ENCODE results near the gene ASCC1.

ASCC1 gene

GRCh38 chr10:72134785-72135767 is 81.0 kb downstream of the ASCC1 start:
- in situ Hi-C loops (cut with HindIII; ENCODE audit: low sequenced_read_pairs): no loop called here
- no peak for DNase-seq (ENCODE audit: low read depth, low spot score)

DNA sequence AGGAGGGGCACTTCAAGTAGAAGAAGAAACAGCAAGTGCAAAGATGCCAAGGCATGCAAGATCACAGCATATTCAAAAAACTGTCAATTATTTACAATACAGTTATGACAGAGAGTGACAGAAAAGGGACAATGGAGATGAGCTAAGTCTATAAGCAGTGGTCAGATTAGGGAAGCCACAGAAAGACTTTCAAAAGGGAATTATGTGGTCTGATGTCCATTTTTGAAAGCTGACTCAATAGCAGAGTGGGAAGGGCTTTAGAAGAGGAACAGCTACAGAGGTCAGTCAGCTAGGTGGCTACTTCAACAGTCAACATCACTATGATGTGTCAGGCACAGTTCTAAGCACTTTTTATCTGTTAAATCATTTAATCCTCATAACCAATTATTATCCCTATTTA is 82.6 kb downstream of the ASCC1 start:
- in situ Hi-C loops (cut with HindIII; ENCODE audit: low sequenced_read_pairs): no loop called here
- TF ChIP-seq, protein P1, sequence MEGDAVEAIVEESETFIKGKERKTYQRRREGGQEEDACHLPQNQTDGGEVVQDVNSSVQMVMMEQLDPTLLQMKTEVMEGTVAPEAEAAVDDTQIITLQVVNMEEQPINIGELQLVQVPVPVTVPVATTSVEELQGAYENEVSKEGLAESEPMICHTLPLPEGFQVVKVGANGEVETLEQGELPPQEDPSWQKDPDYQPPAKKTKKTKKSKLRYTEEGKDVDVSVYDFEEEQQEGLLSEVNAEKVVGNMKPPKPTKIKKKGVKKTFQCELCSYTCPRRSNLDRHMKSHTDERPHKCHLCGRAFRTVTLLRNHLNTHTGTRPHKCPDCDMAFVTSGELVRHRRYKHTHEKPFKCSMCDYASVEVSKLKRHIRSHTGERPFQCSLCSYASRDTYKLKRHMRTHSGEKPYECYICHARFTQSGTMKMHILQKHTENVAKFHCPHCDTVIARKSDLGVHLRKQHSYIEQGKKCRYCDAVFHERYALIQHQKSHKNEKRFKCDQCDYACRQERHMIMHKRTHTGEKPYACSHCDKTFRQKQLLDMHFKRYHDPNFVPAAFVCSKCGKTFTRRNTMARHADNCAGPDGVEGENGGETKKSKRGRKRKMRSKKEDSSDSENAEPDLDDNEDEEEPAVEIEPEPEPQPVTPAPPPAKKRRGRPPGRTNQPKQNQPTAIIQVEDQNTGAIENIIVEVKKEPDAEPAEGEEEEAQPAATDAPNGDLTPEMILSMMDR (IDR thresholded peaks at IDR 0.05; ENCODE audit: low read depth, low read length): no peak
- DNase-seq (ENCODE audit: low read depth, low spot score): peak; percentile 75
- no peak overlapping the region for H3K4me3 ChIP-seq (ENCODE audit: low read depth, low read length)

More at GRCh38 chr10:72134785-72135767, 81.0 kb downstream of the ASCC1 start:
- TF ChIP-seq, protein P1 (IDR thresholded peaks at IDR 0.05; ENCODE audit: low read depth, low read length): no peak
- no peak overlapping the region for H3K4me3 ChIP-seq (ENCODE audit: low read depth, low read length)

GRCh38 chr10:72132854-72133253 is 83.2 kb downstream of the ASCC1 start:
- in situ Hi-C loops (cut with HindIII; ENCODE audit: low sequenced_read_pairs): no loop called here
- DNase-seq (ENCODE audit: low read depth, low spot score): no peak
- H3K4me3 ChIP-seq (ENCODE audit: low read depth, low read length): no peak overlapping the region
- TF ChIP-seq, protein P1 (IDR thresholded peaks at IDR 0.05; ENCODE audit: low read depth, low read length): no peak

DNA sequence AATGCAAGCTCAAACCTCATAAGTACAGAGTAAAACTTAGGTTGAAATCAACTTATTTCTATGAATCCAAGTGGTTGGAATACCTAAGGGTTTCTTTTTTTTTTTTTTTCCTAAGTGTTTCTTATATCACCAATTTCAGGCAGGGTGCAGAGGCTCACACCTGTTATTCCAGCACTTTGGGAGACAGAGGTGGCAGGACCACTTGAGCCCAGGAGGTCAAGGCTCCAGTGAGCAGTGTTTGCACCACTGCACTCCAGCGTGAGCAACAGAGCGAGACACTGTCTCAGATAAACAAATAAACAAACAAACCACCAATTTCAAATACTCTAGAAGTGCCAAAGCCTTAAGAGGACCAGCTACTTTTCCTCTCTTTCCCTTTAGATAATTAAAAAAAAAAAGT is 88.5 kb downstream of the ASCC1 start:
- TF ChIP-seq, protein P1 (IDR thresholded peaks at IDR 0.05; ENCODE audit: low read depth, low read length): no peak
- no peak for DNase-seq (ENCODE audit: low read depth, low spot score)
- H3K4me3 ChIP-seq (ENCODE audit: low read depth, low read length): no peak overlapping the region
- in situ Hi-C loops (cut with HindIII; ENCODE audit: low sequenced_read_pairs): no loop called here

DNA sequence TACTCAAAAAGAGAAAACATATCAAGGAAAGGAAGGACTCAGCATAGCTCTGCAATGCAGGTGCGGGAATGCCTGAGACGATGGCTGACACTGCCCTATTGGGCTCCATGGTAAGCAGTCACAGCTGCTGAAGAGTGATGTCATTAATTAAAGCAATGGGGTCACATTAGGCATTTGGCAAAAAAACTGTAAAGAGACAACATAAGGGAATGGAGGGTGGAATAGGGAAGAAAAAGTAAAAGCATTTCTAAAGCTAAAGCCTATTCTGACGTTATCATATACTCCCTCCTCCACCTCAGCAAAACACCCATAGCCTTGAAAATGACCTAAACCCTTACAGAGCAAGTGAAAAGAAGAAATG is 89.2 kb downstream of the ASCC1 start:
- in situ Hi-C loops (cut with HindIII; ENCODE audit: low sequenced_read_pairs): no loop called here
- no peak overlapping the region for H3K4me3 ChIP-seq (ENCODE audit: low read depth, low read length)
- no peak for DNase-seq (ENCODE audit: low read depth, low spot score)
- TF ChIP-seq, protein P1 (IDR thresholded peaks at IDR 0.05; ENCODE audit: low read depth, low read length): no peak

- peak; percentile 70 for DNase-seq (ENCODE audit: low read depth, low spot score)
- H3K4me3 ChIP-seq (ENCODE audit: low read depth, low read length): no peak overlapping the region
- TF ChIP-seq, protein P1 (IDR thresholded peaks at IDR 0.05; ENCODE audit: low read depth, low read length): peak; percentile 56
- in situ Hi-C loops (cut with HindIII; ENCODE audit: low sequenced_read_pairs): no loop called here
Observed at GRCh38 chr10:72126184-72126871, 89.7 kb downstream of the ASCC1 start.

Measured in astrocyte of the spinal cord (primary cell).